ENCODE results near the gene PTEN. TPM values are rescaled to one million over a fixed set of nuclear protein-coding genes. Genes with fewer than 3 reads are reported as not detected.

The PTEN gene
- total RNA-seq, 3 donors from 2014 or later, result 178 to 366 (median 186) TPM

GRCh38 chr10:87940210-87940609 is 76.8 kb downstream of the PTEN start:
- H3K27me3 ChIP-seq, result no peaks in the 10 kb centered on the region
- no peaks in the 10 kb centered on the region for H3K4me1 ChIP-seq
- no peak overlapping the region for H3K27ac ChIP-seq
- TF ChIP-seq POLR2A (IDR thresholded peaks at IDR 0.05), result no peak
- no peak for TF ChIP-seq CTCF (IDR thresholded peaks at IDR 0.05)
- no peak for TF ChIP-seq POLR2AphosphoS5 (IDR thresholded peaks at IDR 0.05)
- H3K9me3 ChIP-seq, result no peaks in the 10 kb centered on the region
- no peak overlapping the region for H3K4me3 ChIP-seq
- intact Hi-C loops (cut with DNase I; ENCODE audit: low total_unique reads), result no loop called here
- DNase-seq (ENCODE audit: low spot score in 2 of 2), result no peak
- H3K36me3 ChIP-seq, result peaks cover 4% of the 10 kb centered on the region

GRCh38 chr10:87942884-87943527 is 79.6 kb downstream of the PTEN start:
- Histone ChIP-seq H3K4me3 (no peak overlapping the region), H3K36me3 (peaks cover 4% of the 10 kb centered on the region), H3K27me3 (no peaks in the 10 kb centered on the region), H3K4me1 (no peaks in the 10 kb centered on the region), H3K9me3 (no peaks in the 10 kb centered on the region), H3K27ac (no peak overlapping the region)
- no peak for DNase-seq (ENCODE audit: low spot score in 2 of 2)
- TF ChIP-seq CTCF (IDR thresholded peaks at IDR 0.05) (no peak), POLR2AphosphoS5 (IDR thresholded peaks at IDR 0.05) (no peak), POLR2A (IDR thresholded peaks at IDR 0.05) (no peak)
- intact Hi-C loops (cut with DNase I; ENCODE audit: low total_unique reads), result no loop called here

- no peaks in the 10 kb centered on the region for H3K27me3 ChIP-seq
- H3K36me3 ChIP-seq, result peaks cover 4% of the 10 kb centered on the region
- intact Hi-C loops (cut with DNase I; ENCODE audit: low total_unique reads), result no loop called here
- DNase-seq (ENCODE audit: low spot score in 2 of 2), result no peak
- no peaks in the 10 kb centered on the region for H3K4me1 ChIP-seq
- TF ChIP-seq POLR2AphosphoS5 (IDR thresholded peaks at IDR 0.05) (no peak), POLR2A (IDR thresholded peaks at IDR 0.05) (no peak), CTCF (IDR thresholded peaks at IDR 0.05) (no peak)
- no peak overlapping the region for H3K27ac ChIP-seq
- no peaks in the 10 kb centered on the region for H3K9me3 ChIP-seq
- no peak overlapping the region for H3K4me3 ChIP-seq
Observed at GRCh38 chr10:87945984-87946383, 82.6 kb downstream of the PTEN start.

- Histone ChIP-seq H3K36me3 (no peaks in the 10 kb centered on the region), H3K4me1 (no peaks in the 10 kb centered on the region), H3K9me3 (no peaks in the 10 kb centered on the region), H3K27ac (no peak overlapping the region), H3K27me3 (no peaks in the 10 kb centered on the region), H3K4me3 (no peak overlapping the region)
- intact Hi-C loops (cut with DNase I; ENCODE audit: low total_unique reads), result no loop called here
- no peak for DNase-seq (ENCODE audit: low spot score in 2 of 2)
- TF ChIP-seq POLR2AphosphoS5 (IDR thresholded peaks at IDR 0.05), result no peak
- TF ChIP-seq POLR2A (IDR thresholded peaks at IDR 0.05), result no peak
- TF ChIP-seq CTCF (IDR thresholded peaks at IDR 0.05), result no peak
Observed at GRCh38 chr10:87952612-87953011, 89.2 kb downstream of the PTEN start.

GRCh38 chr10:87956055-87956454 is 92.6 kb downstream of the PTEN start:
- H3K9me3 ChIP-seq, result no peaks in the 10 kb centered on the region
- intact Hi-C loops (cut with DNase I; ENCODE audit: low total_unique reads), result no loop called here
- H3K27ac ChIP-seq, result no peak overlapping the region
- TF ChIP-seq POLR2A (IDR thresholded peaks at IDR 0.05) (no peak), POLR2AphosphoS5 (IDR thresholded peaks at IDR 0.05) (no peak), CTCF (IDR thresholded peaks at IDR 0.05) (no peak)
- no peaks in the 10 kb centered on the region for H3K36me3 ChIP-seq
- no peak for DNase-seq (ENCODE audit: low spot score in 2 of 2)
- H3K4me1 ChIP-seq, result peaks cover 0 to 4% of the 10 kb centered on the region in 2 donors
- H3K4me3 ChIP-seq, result no peak overlapping the region
- H3K27me3 ChIP-seq, result no peaks in the 10 kb centered on the region

Measured in breast epithelium (tissue), 4 donors.